Natural killer cell (primary cell): Measurements from ENCODE around the gene PRKAG2. TPM values are rescaled to one million over a fixed set of nuclear protein-coding genes. Genes with fewer than 3 reads are reported as not detected.

Source experiments
- ATAC-seq, 3 donors: fragments of 150-1000 bp in 2 of 3; fragments of 200-7000 bp in 1 of 3; cut with Tn5 transposase; 1 replicate in 1 of 3; 2 replicates in 2 of 3; pipeline ENCODE4 v1.10.0; 2021; ENCODE audit warnings: mild to moderate bottlenecking in 2 of 3, moderate library complexity in 2 of 3
- DNase-seq, 2 donors: peaks; one replicate each; pipeline versions ENCODE4 v3.0.0 to v3.0.0-alpha.2; 2013 to 2021; ENCODE audit warnings: mixed read lengths in 1 of 2
- H3K27ac ChIP-seq: one replicate; pipeline ENCODE4 v1.5.1; 2013; ENCODE audit warnings: mild to moderate bottlenecking, low read length
- H3K27me3 ChIP-seq: one replicate; pipeline ENCODE4 v1.6.1; 2013; ENCODE audit warnings: low read length; ENCODE audit not compliant: control insufficient read depth, insufficient read depth
- H3K36me3 ChIP-seq: one replicate; pipeline ENCODE4 v1.6.1; 2013; ENCODE audit warnings: low read length; ENCODE audit not compliant: control insufficient read depth, insufficient read depth
- H3K4me1 ChIP-seq: one replicate; pipeline ENCODE4 v1.6.1; 2013; ENCODE audit warnings: low read length; ENCODE audit not compliant: control insufficient read depth, insufficient read depth
- H3K4me3 ChIP-seq: one replicate; pipeline ENCODE4 v1.5.1; 2013; ENCODE audit warnings: low read length
- H3K9me3 ChIP-seq: one replicate; pipeline ENCODE4 v1.6.1; 2013; ENCODE audit warnings: low read length; ENCODE audit not compliant: control insufficient read depth, insufficient read depth
- H3K27ac Mint-ChIP-seq, 2 donors: one replicate each; pipeline ENCODE4 v1.8.0; 2022; ENCODE audit warnings: mild to moderate bottlenecking in 2 of 2, mixed read lengths in 2 of 2, moderate library complexity in 1 of 2
- H3K27me3 Mint-ChIP-seq, 2 donors: one replicate each; pipeline ENCODE4 v1.8.0; 2022; ENCODE audit warnings: low read depth in 2 of 2, mixed read lengths in 2 of 2
- H3K36me3 Mint-ChIP-seq: one replicate; pipeline ENCODE4 v1.8.0; 2022; ENCODE audit warnings: mixed read lengths
- H3K4me1 Mint-ChIP-seq, 2 donors: one replicate each; pipeline ENCODE4 v1.8.0; 2022; ENCODE audit warnings: mixed read lengths in 2 of 2
- H3K4me3 Mint-ChIP-seq: one replicate; pipeline ENCODE4 v1.8.0; 2022; ENCODE audit warnings: mild to moderate bottlenecking, moderate library complexity, mixed read lengths
- H3K9me3 Mint-ChIP-seq, 2 donors: one replicate each; pipeline ENCODE4 v1.8.0; 2022; ENCODE audit warnings: mixed read lengths in 2 of 2
- CTCF ChIP-seq: fragments of 200-600 bp; IDR thresholded peaks from one replicate; pipeline ENCODE4 v1.8.0; 2022; ENCODE audit warnings: antibody characterized with exemption
- WGBS: methylation state at CpG from one replicate; pipeline ENCODE4 v1.1.7; 2013; ENCODE audit warnings: missing lambda C conversion rate; ENCODE audit not compliant: insufficient coverage; 5-methylcytosine and 5-hydroxymethylcytosine counted together
- intact Hi-C: fragments of 100-400 bp; cut with micrococcal nuclease; formaldehyde crosslinking; loops from one replicate; pipeline ENCODE4 v1.14.2; 2022
- total RNA-seq, 4 donors: library from RNA; stranded (reverse); fragments of 120-200 nt in 1 of 4; gene quantifications; one replicate each; pipeline versions ENCODE4 v1.2.3 to v1.2.4, GENCODE V29; 2013 to 2022

Gene PRKAG2
- total RNA-seq, 3 donors from 2014 or later (not counting 1 experiment from before 2014, with no cell fraction given), result 42.6 to 66.5 (median 64.4) TPM

- Mint-ChIP-seq H3K27me3 (no peaks in the 10 kb centered on the region), H3K36me3 (no peaks in the 10 kb centered on the region), H3K4me3 (no peak overlapping the region), H3K4me1 (peaks cover 7 to 12% of the 10 kb centered on the region in 2 donors), H3K9me3 (no peaks in the 10 kb centered on the region), H3K27ac (peak overlapping the region in 1 of 2 donors; percentile 7)
- Histone ChIP-seq H3K36me3 (peaks cover 3% of the 10 kb centered on the region), H3K4me3 (no peak overlapping the region), H3K4me1 (peaks cover 8% of the 10 kb centered on the region), H3K27me3 (no peaks in the 10 kb centered on the region), H3K27ac (no peak overlapping the region), H3K9me3 (no peaks in the 10 kb centered on the region)
- 90% methylated on average over 4 of the region's 4 CpGs for WGBS
- DNase-seq (no peak), ATAC-seq (no peak)
- intact Hi-C loops, result no loop called here
- TF ChIP-seq CTCF, result no peak
These were observed 166.1 kb downstream of the PRKAG2 start for GRCh38 chr7:151710646-151711434.

DNA sequence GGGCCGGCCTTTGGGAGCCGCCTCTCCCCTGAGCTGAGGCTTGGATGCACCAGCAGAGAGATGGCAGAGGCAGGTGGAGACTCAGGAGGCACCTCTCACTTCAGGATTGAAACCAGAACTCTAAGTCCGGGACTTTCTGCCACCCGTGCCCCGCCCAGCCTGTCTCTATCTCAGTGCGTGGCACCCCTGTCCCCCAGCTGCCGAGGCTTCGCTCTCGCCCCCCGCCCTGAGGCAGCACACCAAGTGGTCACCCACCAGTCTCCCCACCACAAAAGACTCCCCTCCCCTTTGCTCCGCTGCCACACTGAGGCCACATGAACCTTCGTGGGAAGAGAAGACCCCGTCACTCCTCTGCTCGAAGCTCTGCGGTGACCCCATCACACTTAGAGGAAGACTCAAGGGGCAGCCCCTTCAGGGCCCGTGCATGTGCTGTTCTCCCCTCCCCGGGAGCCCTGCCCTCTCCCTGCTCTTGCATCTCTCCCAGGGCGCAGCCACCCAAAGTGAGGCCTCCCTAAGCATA, 166.7 kb downstream of the PRKAG2 start:
- Mint-ChIP-seq H3K9me3 (no peaks in the 10 kb centered on the region), H3K36me3 (no peaks in the 10 kb centered on the region), H3K4me1 (peaks cover 11 to 17% of the 10 kb centered on the region in 2 donors), H3K27ac (peak overlapping the region in 1 of 2 donors; percentile 7), H3K27me3 (no peaks in the 10 kb centered on the region), H3K4me3 (no peak overlapping the region)
- peaks cover 8% of the 10 kb centered on the region for H3K4me1 ChIP-seq
- DNase-seq (no peak), ATAC-seq (no peak)
- H3K4me3 ChIP-seq, result no peak overlapping the region
- H3K27ac ChIP-seq, result no peak overlapping the region
- H3K36me3 ChIP-seq, result peaks cover 3% of the 10 kb centered on the region
- 87% methylated on average over 18 of the region's 18 CpGs for WGBS
- intact Hi-C loops, result no loop called here
- no peak for TF ChIP-seq CTCF
- no peaks in the 10 kb centered on the region for H3K9me3 ChIP-seq
- H3K27me3 ChIP-seq, result no peaks in the 10 kb centered on the region

GRCh38 chr7:151709141-151710038, 167.5 kb downstream of the PRKAG2 start:
- Histone ChIP-seq H3K27me3 (no peaks in the 10 kb centered on the region), H3K4me3 (no peak overlapping the region), H3K36me3 (peaks cover 3% of the 10 kb centered on the region), H3K27ac (no peak overlapping the region), H3K9me3 (no peaks in the 10 kb centered on the region), H3K4me1 (peaks cover 8% of the 10 kb centered on the region)
- ATAC-seq (no peak), DNase-seq (no peak)
- no peak for TF ChIP-seq CTCF
- peaks cover 15 to 21% of the 10 kb centered on the region in 2 donors for H3K4me1 Mint-ChIP-seq
- no peaks in the 10 kb centered on the region for H3K36me3 Mint-ChIP-seq
- H3K9me3 Mint-ChIP-seq, result no peaks in the 10 kb centered on the region
- no peak overlapping the region for H3K4me3 Mint-ChIP-seq
- intact Hi-C loops, result no loop called here
- no peaks in the 10 kb centered on the region for H3K27me3 Mint-ChIP-seq
- 94% methylated on average over 14 of the region's 14 CpGs for WGBS
- H3K27ac Mint-ChIP-seq, result no peak overlapping the region
